ENCODE measurements around the gene DGAT2. TPM values are rescaled to one million over a fixed set of nuclear protein-coding genes. Genes with fewer than 3 reads are reported as not detected.

Gene DGAT2
- total RNA-seq, 4 donors from 2014 or later, result 69.8 to 338 (median 184) TPM

DNA sequence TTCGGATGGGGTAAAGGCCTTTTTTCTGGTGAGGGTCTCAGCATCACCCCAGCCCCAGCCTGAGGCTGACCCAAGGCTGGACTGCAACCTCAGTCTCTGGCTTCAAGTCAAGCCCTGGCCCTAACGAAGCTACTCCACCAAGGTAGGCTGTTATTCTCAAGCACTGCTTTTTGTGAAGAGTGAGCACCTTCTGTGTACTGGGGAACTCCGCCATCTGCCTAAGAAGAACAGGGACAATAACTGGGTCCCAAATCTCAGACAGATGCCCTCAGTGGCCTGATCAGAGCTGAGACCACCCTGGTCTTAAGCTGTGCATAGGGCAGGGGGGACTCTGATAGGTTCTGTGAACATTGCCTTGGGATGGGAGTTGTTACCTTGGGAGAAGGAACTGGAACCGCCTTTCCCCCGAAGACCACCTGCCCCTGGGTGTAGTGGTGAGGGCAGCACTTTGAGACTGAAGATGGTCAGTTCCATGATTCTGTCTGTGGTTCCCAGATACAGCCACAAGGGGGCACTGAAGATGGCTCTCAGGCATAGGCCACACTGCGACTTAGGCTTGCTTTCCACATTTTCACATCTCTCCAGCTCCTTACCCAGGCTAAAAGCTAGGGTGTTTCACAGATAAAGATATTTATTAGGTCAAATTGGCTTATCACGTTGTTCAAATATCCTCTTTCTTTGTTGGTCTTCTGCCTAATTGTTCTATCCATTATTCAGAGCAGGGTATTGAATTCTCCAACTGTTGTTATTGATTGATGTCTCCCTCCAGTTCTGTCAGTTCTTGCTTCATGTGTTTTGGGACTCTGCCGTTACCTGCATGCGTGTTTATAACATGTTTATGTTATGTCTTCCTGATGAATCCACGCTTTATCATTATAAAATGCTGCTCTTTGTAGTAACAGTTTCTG is 34.6 kb downstream of the DGAT2 start:
- Histone ChIP-seq H3K27ac (peak overlapping the region; percentile 45), H3K4me1 (peaks cover 27% of the 10 kb centered on the region), H3K9me3 (no peaks in the 10 kb centered on the region), H3K36me3 (no peaks in the 10 kb centered on the region), H3K27me3 (no peaks in the 10 kb centered on the region), H3K4me3 (no peak overlapping the region)
- WGBS, result 51% methylated on average over 8 of the region's 10 CpGs
- peak; percentile 87 for DNase-seq (ENCODE audit: low spot score in 2 of 2)
- TF ChIP-seq POLR2AphosphoS5 (IDR thresholded peaks at IDR 0.05) (no peak), POLR2A (IDR thresholded peaks at IDR 0.05) (no peak), EP300 (IDR thresholded peaks at IDR 0.05) (no peak)
- TF ChIP-seq, protein P1, sequence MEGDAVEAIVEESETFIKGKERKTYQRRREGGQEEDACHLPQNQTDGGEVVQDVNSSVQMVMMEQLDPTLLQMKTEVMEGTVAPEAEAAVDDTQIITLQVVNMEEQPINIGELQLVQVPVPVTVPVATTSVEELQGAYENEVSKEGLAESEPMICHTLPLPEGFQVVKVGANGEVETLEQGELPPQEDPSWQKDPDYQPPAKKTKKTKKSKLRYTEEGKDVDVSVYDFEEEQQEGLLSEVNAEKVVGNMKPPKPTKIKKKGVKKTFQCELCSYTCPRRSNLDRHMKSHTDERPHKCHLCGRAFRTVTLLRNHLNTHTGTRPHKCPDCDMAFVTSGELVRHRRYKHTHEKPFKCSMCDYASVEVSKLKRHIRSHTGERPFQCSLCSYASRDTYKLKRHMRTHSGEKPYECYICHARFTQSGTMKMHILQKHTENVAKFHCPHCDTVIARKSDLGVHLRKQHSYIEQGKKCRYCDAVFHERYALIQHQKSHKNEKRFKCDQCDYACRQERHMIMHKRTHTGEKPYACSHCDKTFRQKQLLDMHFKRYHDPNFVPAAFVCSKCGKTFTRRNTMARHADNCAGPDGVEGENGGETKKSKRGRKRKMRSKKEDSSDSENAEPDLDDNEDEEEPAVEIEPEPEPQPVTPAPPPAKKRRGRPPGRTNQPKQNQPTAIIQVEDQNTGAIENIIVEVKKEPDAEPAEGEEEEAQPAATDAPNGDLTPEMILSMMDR (IDR thresholded peaks at IDR 0.05), result peak; percentile 85 to 91

DNA sequence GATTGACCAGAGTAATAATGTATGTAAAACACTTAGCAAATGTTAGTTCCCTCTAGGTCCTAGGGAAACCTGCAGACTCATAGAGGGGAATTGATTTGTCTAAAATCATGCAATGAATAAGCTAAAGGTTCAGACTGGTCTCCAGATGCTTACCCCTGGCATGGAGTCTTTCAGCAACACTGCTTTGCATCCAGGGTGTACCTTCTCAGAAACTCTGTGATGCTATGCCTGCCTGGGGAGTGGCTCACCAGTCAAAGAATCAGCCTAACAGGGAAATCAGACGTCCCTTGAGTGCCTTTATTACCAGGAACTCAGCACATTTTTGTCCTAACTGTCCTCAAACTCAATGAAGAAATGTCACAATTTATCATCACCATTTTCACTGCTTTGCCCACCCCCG is 40.5 kb downstream of the DGAT2 start:
- no peak overlapping the region for H3K27ac ChIP-seq
- H3K4me1 ChIP-seq, result peaks cover 7% of the 10 kb centered on the region
- no peaks in the 10 kb centered on the region for H3K36me3 ChIP-seq
- no peaks in the 10 kb centered on the region for H3K27me3 ChIP-seq
- DNase-seq (ENCODE audit: low spot score in 2 of 2), result no peak
- WGBS, result 64% methylated on average over 2 of the region's 2 CpGs
- TF ChIP-seq, protein P1 (IDR thresholded peaks at IDR 0.05), result no peak
- TF ChIP-seq POLR2A (IDR thresholded peaks at IDR 0.05) (no peak), POLR2AphosphoS5 (IDR thresholded peaks at IDR 0.05) (no peak), EP300 (IDR thresholded peaks at IDR 0.05) (no peak)
- no peak overlapping the region for H3K4me3 ChIP-seq
- H3K9me3 ChIP-seq, result no peaks in the 10 kb centered on the region

DNA sequence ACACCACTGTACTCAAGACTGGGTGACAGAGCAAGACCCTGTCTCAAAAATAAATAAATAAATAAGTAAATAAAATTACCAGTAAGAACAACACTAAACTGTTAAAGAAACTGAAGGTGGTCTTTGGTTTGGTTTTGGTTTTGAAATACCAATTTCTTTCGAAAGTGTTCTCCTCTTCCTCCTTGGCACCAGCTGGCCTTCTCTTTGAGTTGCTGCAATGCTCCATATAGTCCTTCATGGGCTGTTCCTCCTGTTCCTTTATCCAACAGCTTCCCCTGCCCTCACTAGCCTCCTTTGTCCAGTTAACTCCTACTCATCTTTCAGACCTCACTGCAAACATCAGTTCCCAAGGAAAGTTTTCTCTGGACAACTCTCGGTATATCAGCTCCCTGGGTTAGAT is 41.4 kb downstream of the DGAT2 start:
- Histone ChIP-seq H3K27me3 (no peaks in the 10 kb centered on the region), H3K27ac (no peak overlapping the region), H3K36me3 (no peaks in the 10 kb centered on the region), H3K4me1 (peaks cover 11% of the 10 kb centered on the region), H3K4me3 (no peak overlapping the region), H3K9me3 (no peaks in the 10 kb centered on the region)
- DNase-seq (ENCODE audit: low spot score in 2 of 2), result no peak
- 91% methylated on average over 2 of the region's 2 CpGs for WGBS
- TF ChIP-seq POLR2A (IDR thresholded peaks at IDR 0.05) (no peak), EP300 (IDR thresholded peaks at IDR 0.05) (no peak), POLR2AphosphoS5 (IDR thresholded peaks at IDR 0.05) (no peak)
- TF ChIP-seq, protein P1 (IDR thresholded peaks at IDR 0.05), result no peak

DNA sequence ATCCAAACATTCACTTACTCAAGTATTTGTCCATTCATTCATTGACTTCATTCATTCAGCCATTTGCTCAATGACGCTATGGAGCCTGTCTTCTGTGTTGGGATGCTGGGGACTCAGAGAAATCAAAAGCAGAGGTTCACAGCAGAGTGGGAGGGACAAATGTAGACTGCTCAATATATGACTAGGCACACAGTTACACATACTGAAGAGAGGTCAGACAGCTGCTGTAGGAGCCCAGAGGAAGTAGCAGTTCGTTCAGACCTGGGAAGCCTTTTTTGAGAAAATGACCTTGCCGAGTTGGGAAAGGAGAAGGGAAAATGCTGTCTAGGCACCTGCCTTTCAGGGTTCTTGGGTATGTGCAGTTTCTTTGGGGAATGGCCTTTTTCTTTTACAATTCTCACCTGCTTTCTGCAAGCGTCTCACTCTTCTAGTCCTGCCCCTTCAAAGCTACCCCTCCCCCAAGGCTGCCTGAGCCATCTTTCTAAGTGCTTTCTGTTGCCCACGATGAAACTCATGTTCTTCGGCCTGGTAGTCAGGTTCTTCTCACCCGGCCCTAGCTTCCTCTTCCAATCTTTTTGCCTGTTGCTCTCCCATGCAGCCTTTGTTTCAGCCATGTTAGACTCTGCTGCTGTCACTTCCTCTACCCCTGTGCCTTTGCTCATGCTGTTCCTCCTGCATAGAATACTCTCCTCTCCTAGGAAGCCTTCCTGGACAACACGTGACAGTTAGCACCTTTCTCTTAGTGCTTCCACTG is 42.2 kb downstream of the DGAT2 start:
- no peaks in the 10 kb centered on the region for H3K9me3 ChIP-seq
- H3K27me3 ChIP-seq, result no peaks in the 10 kb centered on the region
- H3K4me1 ChIP-seq, result peaks cover 11% of the 10 kb centered on the region
- TF ChIP-seq POLR2A (IDR thresholded peaks at IDR 0.05) (no peak), EP300 (IDR thresholded peaks at IDR 0.05) (no peak), POLR2AphosphoS5 (IDR thresholded peaks at IDR 0.05) (no peak)
- TF ChIP-seq, protein P1 (IDR thresholded peaks at IDR 0.05), result no peak
- DNase-seq (ENCODE audit: low spot score in 2 of 2), result no peak
- 80% methylated on average over 8 of the region's 8 CpGs for WGBS
- no peak overlapping the region for H3K4me3 ChIP-seq
- no peaks in the 10 kb centered on the region for H3K36me3 ChIP-seq
- H3K27ac ChIP-seq, result no peak overlapping the region

DNA sequence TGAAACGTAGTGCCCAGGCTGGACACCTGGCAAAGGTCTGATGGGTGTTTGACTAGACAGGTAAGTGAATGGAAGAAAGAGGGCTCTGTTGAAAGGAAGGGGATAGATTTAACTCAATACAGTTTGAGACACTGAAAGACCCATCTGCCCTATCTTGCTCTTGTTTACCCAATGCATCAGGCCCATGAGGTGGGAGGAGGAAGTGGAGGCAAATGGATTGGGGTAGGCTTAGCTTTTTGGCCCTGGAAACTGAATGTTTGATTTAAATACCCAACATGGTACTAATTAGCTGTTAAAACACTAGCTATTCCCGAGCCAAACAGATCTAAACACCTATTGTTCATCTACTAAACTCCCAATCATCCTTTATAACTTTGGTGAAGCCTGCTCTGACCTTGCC is 42.9 kb downstream of the DGAT2 start:
- no peak for TF ChIP-seq POLR2A (IDR thresholded peaks at IDR 0.05)
- no peak for TF ChIP-seq POLR2AphosphoS5 (IDR thresholded peaks at IDR 0.05)
- TF ChIP-seq, protein P1 (IDR thresholded peaks at IDR 0.05), result no peak
- no peak for TF ChIP-seq EP300 (IDR thresholded peaks at IDR 0.05)
- WGBS, result 78% methylated on average over 2 of the region's 2 CpGs
- Histone ChIP-seq H3K4me1 (peaks cover 18% of the 10 kb centered on the region), H3K36me3 (no peaks in the 10 kb centered on the region), H3K9me3 (no peaks in the 10 kb centered on the region), H3K4me3 (no peak overlapping the region), H3K27me3 (no peaks in the 10 kb centered on the region), H3K27ac (no peak overlapping the region)
- DNase-seq (ENCODE audit: low spot score in 2 of 2), result no peak

All from suprapubic skin (tissue), 4 donors.